ENCODE results near the gene ATP7B.

DNA sequence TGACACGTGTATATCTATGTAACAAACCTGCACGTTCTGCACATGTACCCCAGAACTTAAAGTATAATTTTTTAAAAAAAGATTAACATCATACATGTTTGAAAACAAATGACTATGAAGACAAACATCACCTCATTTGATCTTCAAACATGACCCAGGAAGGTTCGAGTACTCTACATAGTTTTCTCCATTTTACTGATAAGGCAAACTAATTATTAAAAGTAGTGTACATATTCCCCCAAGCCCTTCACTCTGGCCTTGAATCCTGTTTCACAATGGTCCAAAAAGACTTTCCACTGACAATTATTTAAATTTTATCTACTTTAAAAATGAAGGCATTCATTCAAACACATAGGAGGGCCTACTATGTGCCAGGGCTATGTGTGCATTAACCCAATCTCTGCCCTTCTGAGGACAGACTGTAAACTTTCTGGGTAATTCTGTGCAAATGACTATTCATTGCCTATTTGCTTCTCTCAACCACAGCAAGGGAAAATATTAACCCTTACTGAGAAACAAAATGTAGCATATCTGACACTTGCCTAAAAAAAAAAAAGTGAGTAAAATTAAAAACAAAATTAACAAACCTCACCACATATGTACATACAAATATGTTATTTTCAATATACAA, 22.1 kb downstream of the ATP7B start:
- no peak for TF ChIP-seq MYC (IDR thresholded peaks at IDR 0.05; ENCODE audit: low read depth, low read length)
- no peak for TF ChIP-seq POLR2A (IDR thresholded peaks at IDR 0.05; ENCODE audit: extremely low read depth, insufficient read length)
- TF ChIP-seq, protein P1, sequence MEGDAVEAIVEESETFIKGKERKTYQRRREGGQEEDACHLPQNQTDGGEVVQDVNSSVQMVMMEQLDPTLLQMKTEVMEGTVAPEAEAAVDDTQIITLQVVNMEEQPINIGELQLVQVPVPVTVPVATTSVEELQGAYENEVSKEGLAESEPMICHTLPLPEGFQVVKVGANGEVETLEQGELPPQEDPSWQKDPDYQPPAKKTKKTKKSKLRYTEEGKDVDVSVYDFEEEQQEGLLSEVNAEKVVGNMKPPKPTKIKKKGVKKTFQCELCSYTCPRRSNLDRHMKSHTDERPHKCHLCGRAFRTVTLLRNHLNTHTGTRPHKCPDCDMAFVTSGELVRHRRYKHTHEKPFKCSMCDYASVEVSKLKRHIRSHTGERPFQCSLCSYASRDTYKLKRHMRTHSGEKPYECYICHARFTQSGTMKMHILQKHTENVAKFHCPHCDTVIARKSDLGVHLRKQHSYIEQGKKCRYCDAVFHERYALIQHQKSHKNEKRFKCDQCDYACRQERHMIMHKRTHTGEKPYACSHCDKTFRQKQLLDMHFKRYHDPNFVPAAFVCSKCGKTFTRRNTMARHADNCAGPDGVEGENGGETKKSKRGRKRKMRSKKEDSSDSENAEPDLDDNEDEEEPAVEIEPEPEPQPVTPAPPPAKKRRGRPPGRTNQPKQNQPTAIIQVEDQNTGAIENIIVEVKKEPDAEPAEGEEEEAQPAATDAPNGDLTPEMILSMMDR (IDR thresholded peaks at IDR 0.05; ENCODE audit: low read depth, low read length): no peak
